ENCODE data around the gene ITIH4.

The ITIH4 gene

GRCh38 chr3:52847726-52848125 lies 17.3 kb upstream of the ITIH4 start:
- no peak for DNase-seq

- DNase-seq, result no peak
Measured at GRCh38 chr3:52847241-52847640, 16.8 kb upstream of the ITIH4 start.

GRCh38 chr3:52846432-52846965 lies 16.0 kb upstream of the ITIH4 start:
- no peak for DNase-seq

GRCh38 chr3:52845691-52846431 lies 15.4 kb upstream of the ITIH4 start:
- DNase-seq, result peak; percentile 44

GRCh38 chr3:52845157-52845556 lies 14.7 kb upstream of the ITIH4 start:
- DNase-seq, result no peak

- no peak for DNase-seq
Measured at GRCh38 chr3:52844290-52844975, 14.0 kb upstream of the ITIH4 start.

- no peak for DNase-seq
Measured at GRCh38 chr3:52843881-52844280, 13.4 kb upstream of the ITIH4 start.

GRCh38 chr3:52843108-52843865 lies 12.8 kb upstream of the ITIH4 start:
- DNase-seq, result no peak

- no peak for DNase-seq
Measured at GRCh38 chr3:52842424-52842823, 12.0 kb upstream of the ITIH4 start.

- DNase-seq, result no peak
Measured at GRCh38 chr3:52841981-52842340, 11.5 kb upstream of the ITIH4 start.

GRCh38 chr3:52841211-52841980 lies 10.9 kb upstream of the ITIH4 start:
- DNase-seq, result no peak

- DNase-seq, result no peak
Measured at GRCh38 chr3:52839892-52840545, 9.5 kb upstream of the ITIH4 start.

- no peak for DNase-seq
Measured at GRCh38 chr3:52839268-52839575, 8.8 kb upstream of the ITIH4 start.

- DNase-seq, result no peak
Measured at GRCh38 chr3:52838561-52839267, 8.2 kb upstream of the ITIH4 start.

GRCh38 chr3:52836986-52837385 lies 6.5 kb upstream of the ITIH4 start:
- no peak for DNase-seq

GRCh38 chr3:52836471-52836845 lies 6.0 kb upstream of the ITIH4 start:
- no peak for DNase-seq

GRCh38 chr3:52835766-52836470 lies 5.4 kb upstream of the ITIH4 start:
- DNase-seq, result no peak

- DNase-seq, result no peak
Measured at GRCh38 chr3:52834871-52835501, 4.5 kb upstream of the ITIH4 start, which contains the start of gene MUSTN1. TSS of gene MUSTN1 (minus strand) at chr3:52835019. CDS start at chr3:52834948, 71 bp downstream.

GRCh38 chr3:52833202-52833601 lies 2.7 kb upstream of the ITIH4 start:
- DNase-seq, result no peak

GRCh38 chr3:52831500-52832301 lies 1.2 kb upstream of the ITIH4 start:
- DNase-seq, result no peak
